HepG2 (cell line): Measurements from ENCODE around the gene NPTXR. TPM values are rescaled to one million over a fixed set of nuclear protein-coding genes. Genes with fewer than 3 reads are reported as not detected.
"Not testable (repeated sequence)": the region's sequence is repeated elsewhere in the genome, so short reads cannot be mapped to it uniquely, and the experiment has no call there.

ENCODE experiments used
- ATAC-seq: fragments of 200-7000 bp; cut with Tn5 transposase; 3 replicates; pipeline ENCODE4 v1.9.1; 2020; ENCODE audit warnings: mild to moderate bottlenecking, moderate library complexity
- BruUV-seq: library from RNA; stranded (reverse); fragments of 400-500 nt; replicated peaks from 2 replicates; lab custom pipeline; 2021; lab: Mats Ljungman, UMichigan
- CTCF ChIA-PET: fragments of 300-600 bp; formaldehyde crosslinking; extraction: SDS; loops from one replicate; lab custom pipeline; 2021; ENCODE audit warnings: low total read pairs, inconsistent platforms, low intra/inter-chr PET ratio; lab: Yijun Ruan, JAX
- POLR2A ChIA-PET: fragments of 350-600 bp; sonication (Branson Sonifier 250); formaldehyde crosslinking; loops from one replicate; lab custom pipeline; 2020; ENCODE audit warnings: antibody characterized with exemption, inconsistent platforms; lab: Yijun Ruan, JAX
- DNase-seq: peaks from one replicate; pipeline ENCODE4 v3.0.0-alpha.2; 2015; ENCODE audit warnings: low spot score
- FAIRE-seq: peaks from 3 replicates; lab custom pipeline; 2011; peaks lifted over from hg19 to GRCh38; lab: Jason Lieb, UNC
- H2AFZ ChIP-seq: one replicate; pipeline ENCODE4 v1.6.1; 2011; ENCODE audit warnings: low read length, inconsistent platforms
- H3K27ac ChIP-seq: fragments of 300-600 bp; 3 replicates; pipeline ENCODE4 v1.8.0; 2011; ENCODE audit warnings: mixed run types, mild to moderate bottlenecking, mixed read lengths, low read length, inconsistent platforms; ENCODE audit not compliant: insufficient read depth; ENCODE audit errors: extremely low read length
- H3K27me3 ChIP-seq, 2 experiments: fragments of 200-600 bp in 1 of 2; 2 replicates in 1 of 2; 3 replicates in 1 of 2; pipeline versions ENCODE4 v1.6.0 to v1.8.0; 2011; ENCODE audit warnings: low read length in 2 of 2, mild to moderate bottlenecking in 2 of 2, moderate library complexity in 2 of 2, inconsistent platforms in 1 of 2; ENCODE audit not compliant: insufficient read depth in 2 of 2, control insufficient read depth in 1 of 2
- H3K36me3 ChIP-seq, 2 experiments: fragments of 200-600 bp in 1 of 2; replicated peaks in 1 of 2; 2 replicates in 1 of 2; 3 replicates in 1 of 2; pipeline versions ENCODE4 v1.5.1 to v1.8.0; 2011; ENCODE audit warnings: low read length in 2 of 2, inconsistent platforms in 1 of 2; ENCODE audit not compliant: insufficient read depth in 2 of 2, control insufficient read depth in 1 of 2
- H3K4me1 ChIP-seq: 2 replicates; pipeline ENCODE4 v1.5.1; 2012; ENCODE audit warnings: low read length, inconsistent platforms; ENCODE audit not compliant: insufficient read depth
- H3K4me2 ChIP-seq: 2 replicates; pipeline ENCODE4 v1.6.0; 2011; ENCODE audit warnings: low read depth, low read length, inconsistent platforms
- H3K4me3 ChIP-seq, 3 experiments: fragments of 200-600 bp in 1 of 3; sonication (generic), shearing (Covaris generic) in 1 of 3; replicated peaks in 1 of 3; 2 replicates each; pipeline ENCODE4 v1.5.1; 2011 to 2016; ENCODE audit warnings: low read length in 3 of 3, inconsistent platforms in 2 of 3, low read depth in 2 of 3, mild to moderate bottlenecking in 2 of 3, control low read depth in 1 of 3, mixed read lengths in 1 of 3; ENCODE audit not compliant: insufficient read depth in 1 of 3
- H3K79me2 ChIP-seq: one replicate; pipeline ENCODE4 v1.6.1; 2011; ENCODE audit warnings: low read length, inconsistent platforms; ENCODE audit not compliant: insufficient read depth
- H3K9ac ChIP-seq: 2 replicates; pipeline ENCODE4 v1.6.0; 2011; ENCODE audit warnings: mild to moderate bottlenecking, low read depth, low read length, inconsistent platforms; ENCODE audit not compliant: insufficient read depth
- H3K9me3 ChIP-seq: 2 replicates; pipeline ENCODE4 v1.5.1; 2012; ENCODE audit warnings: mild to moderate bottlenecking, low read length
- H4K20me1 ChIP-seq: 2 replicates; pipeline ENCODE4 v1.6.0; 2011; ENCODE audit warnings: inconsistent platforms, mild to moderate bottlenecking, low read length, moderate library complexity; ENCODE audit not compliant: insufficient read depth
- ATF7 ChIP-seq, 2 experiments: fragments of 450-650 bp in 1 of 2; sonication (generic) in 1 of 2; formaldehyde crosslinking in 1 of 2; IDR thresholded peaks; 2 replicates each; pipeline versions ENCODE4 v1.4.0 to v1.6.1; 2016 to 2020; ENCODE audit warnings: antibody characterized with exemption in 1 of 2, mild to moderate bottlenecking in 1 of 2, missing genetic modification reagents in 1 of 2
- WGBS: methylation state at CpG from one replicate; pipeline ENCODE4 v1.1.6; 2017; ENCODE audit warnings: low lambda C conversion rate; 5-methylcytosine and 5-hydroxymethylcytosine counted together
- in situ Hi-C: cut with HindIII; loops from 2 replicates; pipeline ENCODE4 v1.10.0; 2017; ENCODE audit warnings: low pct_unique_long_range_greater_than_20kb; ENCODE audit not compliant: extremely low pct_ligation_motif_present
- intact Hi-C: fragments of 100-400 bp; cut with micrococcal nuclease; formaldehyde crosslinking; loops from one replicate; pipeline ENCODE4 v1.10.0; 2022; ENCODE audit not compliant: unreplicated experiment
- polyA plus RNA-seq, 8 experiments: library from polyadenylated mRNA; depleted of rRNA in 3 of 8; stranded (reverse) in 7 of 8; unstranded in 1 of 8; fragments of >200 nt; fragmentation: Illumina TruSeq in 4 of 8; extraction: Trizol in 4 of 8; gene quantifications; 2 replicates each; pipeline versions ENCODE4 v1.2.1 to v1.2.3, GENCODE V29; 2011 to 2016; ENCODE audit warnings: low read depth in 4 of 8, missing spikeins in 1 of 8, mixed read lengths in 1 of 8; ENCODE audit not compliant: insufficient read depth in 1 of 8
- total RNA-seq, 5 experiments: library from RNA; depleted of rRNA; stranded (reverse); fragments of >200 nt; fragmentation: Illumina TruSeq; extraction: Trizol; gene quantifications; 2 replicates each; pipeline ENCODE4 v1.2.3, GENCODE V29; 2016; ENCODE audit warnings: low read depth in 1 of 5

NPTXR gene
- total and polyA plus RNA-seq, 2 of the 13 experiments (the other 11 are each of a cell fraction or from before 2014, with no cell fraction given): 2.6 to 4.8 TPM

DNA sequence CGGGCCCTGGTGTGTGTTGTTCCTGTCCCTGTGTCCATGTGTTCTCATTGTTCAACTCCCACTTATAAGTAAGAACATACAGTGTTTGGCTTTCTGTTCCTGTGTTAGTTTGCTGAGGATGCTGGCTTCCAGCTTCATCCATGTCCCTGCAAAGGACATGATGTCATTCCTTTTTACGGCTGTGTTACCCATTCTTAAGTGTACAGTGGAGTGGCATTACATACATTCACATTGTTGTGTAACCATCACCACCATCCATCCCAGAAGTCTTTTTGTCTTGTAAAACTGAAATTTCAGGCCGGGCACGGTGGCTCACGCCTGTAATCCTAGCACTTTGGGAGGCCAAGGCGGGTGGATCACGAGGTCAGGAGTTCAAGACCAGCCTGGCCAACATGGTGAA is 10.6 kb upstream of the NPTXR start:
- BruUV-seq; H2AFZ ChIP-seq; H4K20me1 ChIP-seq; intact Hi-C loops; H3K27ac ChIP-seq; ATAC-seq; H3K79me2 ChIP-seq; H3K9me3 ChIP-seq; H3K4me3 ChIP-seq; in situ Hi-C loops; POLR2A ChIA-PET; H3K9ac ChIP-seq; FAIRE-seq; H3K4me2 ChIP-seq; CTCF ChIA-PET; H3K36me3 ChIP-seq; DNase-seq; TF ChIP-seq ATF7 (CRISPR knock-in tag; IDR thresholded peaks at IDR 0.05): not testable (repeated sequence)
- H3K27me3 ChIP-seq: peaks cover 0 to 33% of the 10 kb centered on the region in 2 experiments; a peak in 2 of 5 replicates
- WGBS: 55% methylated on average over 7 of the region's 7 CpGs
- TF ChIP-seq ATF7 (IDR thresholded peaks at IDR 0.05): peak; percentile 58; the same call in 1 of the 2 replicates
- H3K4me1 ChIP-seq: peaks cover 22% of the 10 kb centered on the region

DNA sequence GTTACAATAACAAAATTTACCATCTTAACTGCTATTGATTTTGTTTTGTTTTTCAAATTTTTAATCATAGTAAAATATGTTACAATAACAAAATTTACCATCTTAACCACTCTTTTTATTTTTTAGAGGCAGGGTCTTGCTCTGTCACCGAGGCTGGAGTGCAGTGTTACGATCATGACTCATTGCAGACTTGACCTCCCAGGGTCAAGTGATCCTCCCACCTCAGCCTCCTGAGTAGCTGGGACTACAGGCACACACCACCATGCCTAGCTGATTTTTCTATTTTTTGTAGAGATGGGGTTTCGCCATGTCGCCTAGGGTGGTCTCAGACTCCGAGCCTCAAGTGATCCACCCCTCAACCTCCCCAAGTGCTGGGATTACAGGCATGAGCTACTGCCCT is 10.1 kb upstream of the NPTXR start:
- ATAC-seq, H2AFZ ChIP-seq, H3K4me3 ChIP-seq, FAIRE-seq, H3K4me2 ChIP-seq, in situ Hi-C loops, H4K20me1 ChIP-seq, H3K27ac ChIP-seq, CTCF ChIA-PET, H3K9ac ChIP-seq, DNase-seq, H3K9me3 ChIP-seq, intact Hi-C loops, H3K79me2 ChIP-seq, BruUV-seq, H3K36me3 ChIP-seq: not testable (repeated sequence)
- POLR2A ChIA-PET: interaction anchor here (1.2 kb wide), 1 partner anchor 14 kb away, joined by 3 read pairs; no protein-coding TSS in a partner anchor
- Histone ChIP-seq H3K4me1 (peaks cover 16% of the 10 kb centered on the region), H3K27me3 (peaks cover 2 to 39% of the 10 kb centered on the region in 2 experiments; a peak in 2 of 5 replicates)
- WGBS: 23% methylated on average over 5 of the region's 5 CpGs
